Neural cell (in vitro differentiated cells): Measurements from ENCODE around the gene TOM1.

ENCODE experiments used
- EP300 ChIP-seq: fragments of 450-650 bp; conservative IDR thresholded peaks from 2 replicates; pipeline ENCODE4 v1.6.1; 2014; ENCODE audit warnings: antibody characterized with exemption, mild to moderate bottlenecking, moderate library complexity; ENCODE audit not compliant: poor library complexity, severe bottlenecking
- EZH2 ChIP-seq: fragments of 200-600, 300-800 bp; shearing (Covaris generic), sonication (generic); IDR thresholded peaks from 2 replicates; pipeline ENCODE4 v1.6.1; 2014; ENCODE audit warnings: antibody characterized with exemption, low read length, borderline replicate concordance, mild to moderate bottlenecking; ENCODE audit not compliant: insufficient read depth, poor library complexity, severe bottlenecking
- POLR2AphosphoS5 ChIP-seq: IDR thresholded peaks from 2 replicates; pipeline ENCODE4 v1.6.1; 2012
- SMC3 ChIP-seq: fragments of 450-650 bp; conservative IDR thresholded peaks from 2 replicates; pipeline ENCODE4 v1.6.1; 2014; ENCODE audit warnings: antibody characterized with exemption, mild to moderate bottlenecking, moderate library complexity; ENCODE audit not compliant: poor library complexity
- TAF1 ChIP-seq: IDR thresholded peaks from 2 replicates; pipeline ENCODE4 v1.6.1; 2012; ENCODE audit warnings: low read depth
- TF ChIP-seq, protein P1 (sequence below): fragments of 450-650 bp; IDR thresholded peaks from 2 replicates; pipeline ENCODE4 v1.5.1; 2014; ENCODE audit warnings: antibody characterized with exemption, mild to moderate bottlenecking, moderate library complexity; ENCODE audit not compliant: poor library complexity, severe bottlenecking

DNA sequence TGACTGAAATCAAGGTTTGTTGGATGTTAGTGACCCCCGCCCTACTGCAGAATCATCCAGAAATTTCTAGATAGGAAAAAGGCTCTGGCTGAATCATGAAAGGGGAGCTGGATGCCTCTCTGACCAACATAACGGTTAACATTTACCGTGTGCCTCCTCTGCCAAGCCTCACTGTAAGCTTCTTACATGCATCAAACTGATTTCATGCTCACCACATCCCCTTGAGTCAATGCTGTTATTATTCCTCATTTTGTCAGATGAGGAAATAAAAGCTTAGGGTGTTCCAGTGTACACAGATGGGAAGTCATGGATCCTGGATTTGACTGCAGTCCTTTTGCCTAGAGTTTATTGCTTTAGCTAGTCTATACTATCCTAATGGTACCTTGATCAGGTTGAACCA lies 75.3 kb downstream of the TOM1 start:
- TF ChIP-seq, protein P1, sequence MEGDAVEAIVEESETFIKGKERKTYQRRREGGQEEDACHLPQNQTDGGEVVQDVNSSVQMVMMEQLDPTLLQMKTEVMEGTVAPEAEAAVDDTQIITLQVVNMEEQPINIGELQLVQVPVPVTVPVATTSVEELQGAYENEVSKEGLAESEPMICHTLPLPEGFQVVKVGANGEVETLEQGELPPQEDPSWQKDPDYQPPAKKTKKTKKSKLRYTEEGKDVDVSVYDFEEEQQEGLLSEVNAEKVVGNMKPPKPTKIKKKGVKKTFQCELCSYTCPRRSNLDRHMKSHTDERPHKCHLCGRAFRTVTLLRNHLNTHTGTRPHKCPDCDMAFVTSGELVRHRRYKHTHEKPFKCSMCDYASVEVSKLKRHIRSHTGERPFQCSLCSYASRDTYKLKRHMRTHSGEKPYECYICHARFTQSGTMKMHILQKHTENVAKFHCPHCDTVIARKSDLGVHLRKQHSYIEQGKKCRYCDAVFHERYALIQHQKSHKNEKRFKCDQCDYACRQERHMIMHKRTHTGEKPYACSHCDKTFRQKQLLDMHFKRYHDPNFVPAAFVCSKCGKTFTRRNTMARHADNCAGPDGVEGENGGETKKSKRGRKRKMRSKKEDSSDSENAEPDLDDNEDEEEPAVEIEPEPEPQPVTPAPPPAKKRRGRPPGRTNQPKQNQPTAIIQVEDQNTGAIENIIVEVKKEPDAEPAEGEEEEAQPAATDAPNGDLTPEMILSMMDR = no peak
- TF ChIP-seq EP300 = no peak
- TF ChIP-seq EZH2 = no peak
- TF ChIP-seq POLR2AphosphoS5 = no peak
- no peak for TF ChIP-seq SMC3
- TF ChIP-seq TAF1 = no peak
